HG02623 (cell line): Measurements from ENCODE around the gene LHX3.
"Not testable (repeated sequence)": the region's sequence is repeated elsewhere in the genome, so short reads cannot be mapped to it uniquely, and the experiment has no call there.

Experiments
- ATAC-seq: cut with Tn5 transposase; IDR thresholded peaks from one replicate; pipeline ENCODE4 v1.9.1; 2021; ENCODE audit warnings: moderate library complexity; ENCODE audit not compliant: unreplicated experiment

Gene LHX3

GRCh38 chr9:136242248-136242647 is 37.3 kb upstream of the LHX3 start:
- no peak for ATAC-seq

GRCh38 chr9:136241542-136241941 is 36.6 kb upstream of the LHX3 start:
- ATAC-seq: no peak

GRCh38 chr9:136240941-136241340 is 36.0 kb upstream of the LHX3 start:
- no peak for ATAC-seq

GRCh38 chr9:136239983-136240330 is 35.0 kb upstream of the LHX3 start:
- no peak for ATAC-seq

GRCh38 chr9:136239135-136239982 is 34.4 kb upstream of the LHX3 start:
- ATAC-seq: no peak

GRCh38 chr9:136238342-136238732 is 33.4 kb upstream of the LHX3 start:
- ATAC-seq: no peak

GRCh38 chr9:136237486-136238341 is 32.8 kb upstream of the LHX3 start:
- ATAC-seq: no peak

- not testable (repeated sequence) for ATAC-seq
Measured at GRCh38 chr9:136236471-136237410, 31.8 kb upstream of the LHX3 start.

GRCh38 chr9:136235709-136236455 is 31.0 kb upstream of the LHX3 start:
- ATAC-seq: no peak

GRCh38 chr9:136235171-136235570 is 30.2 kb upstream of the LHX3 start:
- ATAC-seq: no peak

GRCh38 chr9:136234597-136234996 is 29.7 kb upstream of the LHX3 start:
- ATAC-seq: no peak

GRCh38 chr9:136233868-136234267 is 28.9 kb upstream of the LHX3 start:
- ATAC-seq: no peak

- no peak for ATAC-seq
Measured at GRCh38 chr9:136233411-136233810, 28.5 kb upstream of the LHX3 start.

GRCh38 chr9:136232969-136233368 is 28.0 kb upstream of the LHX3 start:
- ATAC-seq: no peak

- ATAC-seq: no peak
Measured at GRCh38 chr9:136231478-136232297, 26.8 kb upstream of the LHX3 start.

GRCh38 chr9:136230773-136231172 is 25.8 kb upstream of the LHX3 start:
- no peak for ATAC-seq

- ATAC-seq: no peak
Measured at GRCh38 chr9:136230365-136230764, 25.4 kb upstream of the LHX3 start.

- no peak for ATAC-seq
Measured at GRCh38 chr9:136229096-136230065, 24.5 kb upstream of the LHX3 start.
